ENCODE data around the gene DUSP22. TPM values are rescaled to one million over a fixed set of nuclear protein-coding genes. Genes with fewer than 3 reads are reported as not detected.

Gene DUSP22
- total and polyA plus RNA-seq, 8 donors, result 15.6 to 338 (median 34.8) TPM

GRCh38 chr6:395432-396125, 103.3 kb downstream of the DUSP22 start:
- Histone ChIP-seq H3K27ac (no peak overlapping the region), H3K4me3 (no peak overlapping the region), H3K9me3 (no peaks in the 10 kb centered on the region), H3K4me1 (peaks cover 31 to 33% (median 32%) of the 10 kb centered on the region in 4 donors), H3K27me3 (peaks cover 26 to 81% (median 51%) of the 10 kb centered on the region in 3 donors), H3K36me3 (no peaks in the 10 kb centered on the region)
- no peak for DNase-seq
- intact Hi-C loops (cut with DNase I; ENCODE audit: low total_unique reads), result no loop called here
- 68 to 77% (median 76%) methylated on average over 10 of the region's 10 CpGs for WGBS, 5 donors
- TF ChIP-seq EP300 (IDR thresholded peaks at IDR 0.05), result no peak
- TF ChIP-seq, protein P1, sequence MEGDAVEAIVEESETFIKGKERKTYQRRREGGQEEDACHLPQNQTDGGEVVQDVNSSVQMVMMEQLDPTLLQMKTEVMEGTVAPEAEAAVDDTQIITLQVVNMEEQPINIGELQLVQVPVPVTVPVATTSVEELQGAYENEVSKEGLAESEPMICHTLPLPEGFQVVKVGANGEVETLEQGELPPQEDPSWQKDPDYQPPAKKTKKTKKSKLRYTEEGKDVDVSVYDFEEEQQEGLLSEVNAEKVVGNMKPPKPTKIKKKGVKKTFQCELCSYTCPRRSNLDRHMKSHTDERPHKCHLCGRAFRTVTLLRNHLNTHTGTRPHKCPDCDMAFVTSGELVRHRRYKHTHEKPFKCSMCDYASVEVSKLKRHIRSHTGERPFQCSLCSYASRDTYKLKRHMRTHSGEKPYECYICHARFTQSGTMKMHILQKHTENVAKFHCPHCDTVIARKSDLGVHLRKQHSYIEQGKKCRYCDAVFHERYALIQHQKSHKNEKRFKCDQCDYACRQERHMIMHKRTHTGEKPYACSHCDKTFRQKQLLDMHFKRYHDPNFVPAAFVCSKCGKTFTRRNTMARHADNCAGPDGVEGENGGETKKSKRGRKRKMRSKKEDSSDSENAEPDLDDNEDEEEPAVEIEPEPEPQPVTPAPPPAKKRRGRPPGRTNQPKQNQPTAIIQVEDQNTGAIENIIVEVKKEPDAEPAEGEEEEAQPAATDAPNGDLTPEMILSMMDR (IDR thresholded peaks at IDR 0.05), result no peak
- TF ChIP-seq POLR2A (IDR thresholded peaks at IDR 0.05), result no peak

- H3K27me3 ChIP-seq, result peaks cover 26 to 75% (median 46%) of the 10 kb centered on the region in 3 donors
- DNase-seq, result no peak
- no peak overlapping the region for H3K4me3 ChIP-seq
- TF ChIP-seq, protein P1 (IDR thresholded peaks at IDR 0.05), result no peak
- TF ChIP-seq EP300 (IDR thresholded peaks at IDR 0.05) (no peak), POLR2A (IDR thresholded peaks at IDR 0.05) (no peak), POLR2AphosphoS5 (IDR thresholded peaks at IDR 0.05) (no peak)
- intact Hi-C loops (cut with DNase I; ENCODE audit: low total_unique reads), result no loop called here
- 87 to 93% (median 90%) methylated on average over 6 of the region's 6 CpGs for WGBS, 5 donors
- no peak overlapping the region for H3K27ac ChIP-seq
- H3K9me3 ChIP-seq, result no peaks in the 10 kb centered on the region
- no peaks in the 10 kb centered on the region for H3K36me3 ChIP-seq
- peaks cover 27 to 28% (median 27%) of the 10 kb centered on the region in 4 donors for H3K4me1 ChIP-seq
These were observed 103.8 kb downstream of the DUSP22 start for GRCh38 chr6:396126-396520.

GRCh38 chr6:397056-397455, 104.8 kb downstream of the DUSP22 start:
- no peak for DNase-seq
- H3K4me1 ChIP-seq, result peaks cover 18 to 19% (median 18%) of the 10 kb centered on the region in 4 donors
- H3K27ac ChIP-seq, result no peak overlapping the region
- WGBS, 5 donors, result 83 to 89% (median 85%) methylated on average over 13 of the region's 13 CpGs
- intact Hi-C loops (cut with DNase I; ENCODE audit: low total_unique reads), result no loop called here
- H3K9me3 ChIP-seq, result no peaks in the 10 kb centered on the region
- no peak for TF ChIP-seq POLR2AphosphoS5 (IDR thresholded peaks at IDR 0.05)
- no peak for TF ChIP-seq EP300 (IDR thresholded peaks at IDR 0.05)
- TF ChIP-seq POLR2A (IDR thresholded peaks at IDR 0.05), result no peak
- TF ChIP-seq, protein P1 (IDR thresholded peaks at IDR 0.05), result no peak
- H3K4me3 ChIP-seq, result no peak overlapping the region
- peaks cover 17 to 70% (median 36%) of the 10 kb centered on the region in 3 donors for H3K27me3 ChIP-seq
- H3K36me3 ChIP-seq, result no peaks in the 10 kb centered on the region

- H3K9me3 ChIP-seq, result no peaks in the 10 kb centered on the region
- DNase-seq, result no peak
- H3K27ac ChIP-seq, result no peak overlapping the region
- intact Hi-C loops (cut with DNase I; ENCODE audit: low total_unique reads), result no loop called here
- TF ChIP-seq, protein P1 (IDR thresholded peaks at IDR 0.05), result no peak
- TF ChIP-seq EP300 (IDR thresholded peaks at IDR 0.05), result no peak
- no peak for TF ChIP-seq POLR2A (IDR thresholded peaks at IDR 0.05)
- TF ChIP-seq POLR2AphosphoS5 (IDR thresholded peaks at IDR 0.05), result no peak
- no peak overlapping the region for H3K4me3 ChIP-seq
- WGBS, 5 donors, result 71 to 85% (median 74%) methylated on average over 5 of the region's 5 CpGs
- H3K4me1 ChIP-seq, result peaks cover 12 to 14% (median 13%) of the 10 kb centered on the region in 4 donors
- no peaks in the 10 kb centered on the region for H3K36me3 ChIP-seq
- H3K27me3 ChIP-seq, result peaks cover 11 to 70% (median 31%) of the 10 kb centered on the region in 3 donors
These were observed 105.3 kb downstream of the DUSP22 start for GRCh38 chr6:397604-398003.

Measured in stomach (tissue), 9 donors.